DOHH2 (cell line): ENCODE measurements around the gene PEX5L.

Experiments used
- H3F3A ChIP-seq: fragments of 200-600 bp; sonication (generic), shearing (Covaris generic); 2 replicates; pipeline ENCODE4 v1.6.0; 2016; ENCODE audit warnings: antibody characterized with exemption, mild to moderate bottlenecking; ENCODE audit not compliant: control insufficient read depth, insufficient read depth
- H3K27ac ChIP-seq: fragments of 200-600 bp; sonication (generic); 2 replicates; pipeline ENCODE4 v1.5.1; 2014; ENCODE audit warnings: low read depth, mild to moderate bottlenecking, low read length, moderate library complexity
- H3K27me3 ChIP-seq: fragments of 200-600 bp; sonication (generic); 2 replicates; pipeline ENCODE4 v1.6.1; 2014; ENCODE audit warnings: mild to moderate bottlenecking, low read length, mixed read lengths; ENCODE audit not compliant: control insufficient read depth
- H3K36me3 ChIP-seq: fragments of 200-600 bp; sonication (generic); 2 replicates; pipeline ENCODE4 v1.6.1; 2014; ENCODE audit warnings: mild to moderate bottlenecking, low read length, moderate library complexity, mixed read lengths; ENCODE audit not compliant: control insufficient read depth
- H3K4me1 ChIP-seq: fragments of 200-600 bp; sonication (generic); 2 replicates; pipeline ENCODE4 v1.6.1; 2014; ENCODE audit warnings: mild to moderate bottlenecking, low read length, mixed read lengths; ENCODE audit not compliant: control insufficient read depth
- H3K4me2 ChIP-seq: fragments of 200-600 bp; sonication (generic); 2 replicates; pipeline ENCODE4 v1.6.0; 2014; ENCODE audit warnings: mild to moderate bottlenecking, low read length, moderate library complexity
- H3K4me3 ChIP-seq: fragments of 200-600 bp; sonication (generic); 2 replicates; pipeline ENCODE4 v1.5.1; 2014; ENCODE audit warnings: mild to moderate bottlenecking, low read length, mixed read lengths
- H3K79me2 ChIP-seq: fragments of 200-600 bp; sonication (generic); 2 replicates; pipeline ENCODE4 v1.6.1; 2014; ENCODE audit warnings: mild to moderate bottlenecking, low read length, mixed read lengths; ENCODE audit not compliant: control insufficient read depth
- H3K9me2 ChIP-seq: fragments of 200-600 bp; sonication (generic); replicated peaks from 2 replicates; pipeline ENCODE4 v1.6.1; 2014; ENCODE audit warnings: mild to moderate bottlenecking, low read length, mixed read lengths; ENCODE audit not compliant: control insufficient read depth
- H3K9me3 ChIP-seq: fragments of 200-600 bp; sonication (generic); 2 replicates; pipeline ENCODE4 v1.6.1; 2014; ENCODE audit warnings: antibody characterized with exemption, low read length, mixed read lengths; ENCODE audit not compliant: control insufficient read depth, insufficient read depth
- H4K20me1 ChIP-seq: fragments of 200-600 bp; sonication (generic); 2 replicates; pipeline ENCODE4 v1.6.0; 2014; ENCODE audit warnings: low read depth, mild to moderate bottlenecking, antibody characterized with exemption, low read length, moderate library complexity; ENCODE audit not compliant: control insufficient read depth, insufficient read depth
- CTCF ChIP-seq: fragments of 200-600 bp; sonication (generic); IDR thresholded peaks from one replicate; pipeline ENCODE4 v1.5.1; 2014; ENCODE audit warnings: antibody characterized with exemption, mild to moderate bottlenecking, low read depth, low read length; ENCODE audit not compliant: poor library complexity, severe bottlenecking
- EZH2phosphoT487 ChIP-seq: fragments of 200-600 bp; sonication (generic); IDR thresholded peaks from 2 replicates; pipeline ENCODE4 v1.6.1; 2017; ENCODE audit warnings: borderline replicate concordance, mild to moderate bottlenecking, antibody characterized with exemption, low read length, moderate library complexity, mixed read lengths

The PEX5L gene

DNA sequence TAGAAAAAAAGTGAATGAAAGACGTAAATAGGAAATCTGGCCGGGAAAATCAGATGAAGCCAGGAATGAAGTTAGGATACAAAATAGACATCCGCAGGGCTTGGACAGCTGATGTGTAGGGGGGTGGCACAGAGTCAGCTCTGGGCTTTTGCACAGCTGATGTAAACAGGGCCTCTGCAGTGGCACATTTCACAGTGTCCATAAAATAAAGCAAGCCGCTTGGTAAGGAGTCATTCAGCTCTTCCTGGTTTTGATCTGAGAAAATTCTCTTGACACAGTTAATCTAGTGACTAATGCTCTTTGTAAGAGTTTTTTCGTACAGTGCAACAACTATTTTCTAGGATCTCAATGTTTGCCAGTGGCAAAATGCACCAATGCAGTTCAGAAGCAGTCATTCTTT, 230.6 kb downstream of the PEX5L start:
- Histone ChIP-seq H3K9me2 (no peaks in the 10 kb centered on the region), H3K4me3 (no peak overlapping the region), H3F3A (no peaks in the 10 kb centered on the region), H3K27me3 (peaks cover 7% of the 10 kb centered on the region), H3K27ac (no peak overlapping the region), H3K4me1 (peaks cover under 1% of the 10 kb centered on the region), H3K36me3 (no peaks in the 10 kb centered on the region), H3K9me3 (no peaks in the 10 kb centered on the region), H3K4me2 (no peak overlapping the region), H4K20me1 (no peaks in the 10 kb centered on the region), H3K79me2 (no peaks in the 10 kb centered on the region)
- no peak for TF ChIP-seq EZH2phosphoT487

DNA sequence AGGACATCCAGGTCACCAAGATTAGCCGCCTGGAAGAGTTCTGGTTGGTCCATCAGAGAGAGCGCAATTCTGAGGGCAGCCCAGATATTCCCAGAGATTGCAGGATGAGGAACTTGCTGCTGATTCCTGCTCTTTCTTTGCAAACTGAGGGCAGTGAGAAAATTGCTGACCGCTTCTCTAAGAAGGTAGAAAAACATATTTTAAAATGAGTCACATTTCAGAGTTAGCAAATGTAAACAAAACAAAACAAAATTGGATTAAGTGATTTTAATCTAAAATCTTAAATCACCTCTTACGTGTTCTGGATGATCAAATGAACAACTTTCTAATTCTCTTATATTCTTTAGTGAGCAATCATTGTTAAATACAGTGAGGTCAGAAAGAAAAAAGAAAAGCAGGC, 234.9 kb downstream of the PEX5L start:
- Histone ChIP-seq H3K4me3 (no peak overlapping the region), H3K9me2 (no peaks in the 10 kb centered on the region), H3K4me2 (no peak overlapping the region), H3K27me3 (peaks cover 7% of the 10 kb centered on the region), H4K20me1 (no peaks in the 10 kb centered on the region), H3K27ac (no peak overlapping the region), H3K36me3 (no peaks in the 10 kb centered on the region), H3K79me2 (no peaks in the 10 kb centered on the region), H3K4me1 (no peaks in the 10 kb centered on the region), H3K9me3 (no peaks in the 10 kb centered on the region), H3F3A (no peaks in the 10 kb centered on the region)
- TF ChIP-seq EZH2phosphoT487 (no peak), CTCF (no peak)

DNA sequence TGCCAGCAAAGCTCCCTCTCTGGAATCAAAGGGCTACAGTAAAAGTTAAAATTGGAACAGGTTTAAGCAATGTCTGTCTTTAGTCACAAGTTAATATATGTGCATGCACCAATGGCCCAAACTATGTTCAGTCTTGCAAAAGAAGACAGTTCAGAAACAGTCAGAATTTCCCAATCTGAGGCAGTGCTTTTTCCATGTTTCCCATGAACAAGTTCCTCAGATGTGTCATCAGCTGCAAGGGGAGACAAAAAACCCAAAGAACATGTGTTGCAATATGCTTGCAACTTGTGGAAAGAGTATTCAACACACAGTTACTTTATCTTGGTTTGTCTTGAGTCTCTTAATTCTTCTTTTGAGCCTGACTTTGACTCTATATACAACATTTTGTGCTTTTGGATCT, 235.5 kb downstream of the PEX5L start:
- Histone ChIP-seq H3K9me3 (no peaks in the 10 kb centered on the region), H3K4me1 (no peaks in the 10 kb centered on the region), H3K27ac (no peak overlapping the region), H3K27me3 (peaks cover 7% of the 10 kb centered on the region), H3K79me2 (no peaks in the 10 kb centered on the region), H3K4me3 (no peak overlapping the region), H3F3A (no peaks in the 10 kb centered on the region), H3K9me2 (no peaks in the 10 kb centered on the region), H3K4me2 (no peak overlapping the region), H4K20me1 (no peaks in the 10 kb centered on the region), H3K36me3 (no peaks in the 10 kb centered on the region)
- TF ChIP-seq EZH2phosphoT487 (no peak), CTCF (no peak)

DNA sequence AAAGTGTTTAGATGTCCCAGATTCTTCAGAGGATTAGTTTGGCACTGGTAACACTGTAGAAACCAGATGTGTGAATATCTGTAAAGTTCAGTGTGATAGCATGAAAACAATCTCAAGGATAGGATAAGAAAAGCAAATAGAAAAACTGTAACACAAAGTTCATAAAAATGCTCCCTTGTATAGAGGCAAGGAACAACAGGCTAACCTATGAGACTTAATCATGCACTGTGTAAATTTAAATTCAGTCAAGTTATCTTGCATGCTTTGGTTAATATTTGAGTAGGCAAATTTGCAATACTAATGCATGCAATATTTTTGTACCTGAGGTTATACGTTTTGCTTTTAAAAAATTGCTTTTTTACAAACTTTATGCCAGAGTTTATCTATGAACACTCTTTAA, 239.5 kb downstream of the PEX5L start:
- Histone ChIP-seq H3K4me1 (no peaks in the 10 kb centered on the region), H3K4me2 (no peak overlapping the region), H3K79me2 (no peaks in the 10 kb centered on the region), H3K9me3 (no peaks in the 10 kb centered on the region), H3F3A (no peaks in the 10 kb centered on the region), H3K36me3 (no peaks in the 10 kb centered on the region), H3K27ac (no peak overlapping the region), H4K20me1 (no peaks in the 10 kb centered on the region), H3K9me2 (no peaks in the 10 kb centered on the region), H3K27me3 (no peaks in the 10 kb centered on the region), H3K4me3 (no peak overlapping the region)
- no peak for TF ChIP-seq EZH2phosphoT487
- TF ChIP-seq CTCF = no peak
